Gastroesophageal sphincter (tissue), 4 donors: ENCODE data around the gene TMTC3. TPM values are rescaled to one million over a fixed set of nuclear protein-coding genes. Genes with fewer than 3 reads are reported as not detected.

Experiments used
- ATAC-seq: fragments of 150-250 bp; one replicate; pipeline ENCODE4 v1.9.1; 2016; ENCODE audit warnings: mild to moderate bottlenecking, moderate library complexity
- H3K27ac ChIP-seq, 4 donors: fragments of 200-600 bp; sonication (generic) in 3 of 4; 1 replicate in 3 of 4; 2 replicates in 1 of 4; pipeline ENCODE4 v1.5.1; 2016 to 2019
- H3K27me3 ChIP-seq: fragments of 200-600 bp; sonication (generic); one replicate; pipeline ENCODE4 v1.5.1; 2019
- H3K36me3 ChIP-seq, 2 donors: fragments of 200-600 bp; sonication (generic); one replicate each; pipeline ENCODE4 v1.5.1; 2019; ENCODE audit warnings: control low read depth in 1 of 2
- H3K4me1 ChIP-seq, 3 donors: fragments of 200-600 bp; sonication (generic); 1 replicate in 2 of 3; 2 replicates in 1 of 3; pipeline ENCODE4 v1.5.1; 2016 to 2019; ENCODE audit warnings: control low read depth in 2 of 3
- H3K4me3 ChIP-seq, 2 donors: fragments of 200-600 bp; sonication (generic); one replicate each; pipeline ENCODE4 v1.5.1; 2019; ENCODE audit warnings: mild to moderate bottlenecking in 1 of 2, moderate library complexity in 1 of 2
- H3K9me3 ChIP-seq, 3 donors: fragments of 200-600 bp; sonication (generic); one replicate each; pipeline ENCODE4 v1.5.1; 2017 to 2019; ENCODE audit warnings: control low read depth in 2 of 3
- CTCF ChIP-seq, 4 experiments: fragments of 200-600 bp in 2 of 4; fragments of 450-650 bp in 2 of 4; sonication (generic) in 1 of 4; IDR thresholded peaks; one replicate each; pipeline ENCODE4 v1.5.1; 2017 to 2019; ENCODE audit warnings: antibody characterized with exemption in 4 of 4, mild to moderate bottlenecking in 2 of 4, moderate library complexity in 2 of 4
- EP300 ChIP-seq: sonication (generic); formaldehyde crosslinking; IDR thresholded peaks from one replicate; pipeline ENCODE4 v1.6.1; 2017; ENCODE audit warnings: antibody characterized with exemption, mild to moderate bottlenecking
- POLR2A ChIP-seq, 2 donors: fragments of 450-650 bp; IDR thresholded peaks; one replicate each; pipeline ENCODE4 v1.6.1; 2017; ENCODE audit warnings: antibody characterized with exemption in 2 of 2, mild to moderate bottlenecking in 2 of 2, moderate library complexity in 1 of 2
- POLR2AphosphoS5 ChIP-seq: sonication (generic); formaldehyde crosslinking; IDR thresholded peaks from one replicate; pipeline ENCODE4 v1.6.1; 2017; ENCODE audit warnings: antibody characterized with exemption
- WGBS, 2 donors: methylation state at CpG; one replicate each; pipeline ENCODE4 v1.1.5; 2018; ENCODE audit warnings: low coverage in 1 of 2; 5-methylcytosine and 5-hydroxymethylcytosine counted together
- total RNA-seq, 4 donors: library from RNA; depleted of rRNA; stranded (reverse); fragments of >200 nt; gene quantifications; one replicate each; pipeline ENCODE4 v1.1.0, GENCODE V29; 2016

TMTC3 gene
- total RNA-seq, 4 donors from 2014 or later, result 21.9 to 34.7 (median 23.9) TPM

- no peaks in the 10 kb centered on the region for H3K4me1 ChIP-seq
- no peak overlapping the region for H3K27ac ChIP-seq
- peak; percentile 25 for ATAC-seq
- no peaks in the 10 kb centered on the region for H3K36me3 ChIP-seq
- H3K9me3 ChIP-seq, result peaks cover 0 to 60% (median 0%) of the 10 kb centered on the region in 3 donors
- no peak overlapping the region for H3K4me3 ChIP-seq
- no peaks in the 10 kb centered on the region for H3K27me3 ChIP-seq
- TF ChIP-seq CTCF (IDR thresholded peaks at IDR 0.05) (no peak), POLR2AphosphoS5 (no peak), POLR2A (IDR thresholded peaks at IDR 0.05) (no peak), EP300 (no peak)
Observed at GRCh38 chr12:88218293-88218692, 76.2 kb downstream of the TMTC3 start.

- H3K4me1 ChIP-seq, result no peaks in the 10 kb centered on the region
- no peak for ATAC-seq
- no peaks in the 10 kb centered on the region for H3K36me3 ChIP-seq
- no peak overlapping the region for H3K4me3 ChIP-seq
- H3K27me3 ChIP-seq, result no peaks in the 10 kb centered on the region
- TF ChIP-seq POLR2AphosphoS5, result no peak
- no peak for TF ChIP-seq CTCF (IDR thresholded peaks at IDR 0.05)
- TF ChIP-seq POLR2A (IDR thresholded peaks at IDR 0.05), result no peak
- no peak for TF ChIP-seq EP300
- H3K9me3 ChIP-seq, result peaks cover 0 to 56% (median 0%) of the 10 kb centered on the region in 3 donors
- H3K27ac ChIP-seq, result no peak overlapping the region
Observed at GRCh38 chr12:88219861-88220260, 77.8 kb downstream of the TMTC3 start.

DNA sequence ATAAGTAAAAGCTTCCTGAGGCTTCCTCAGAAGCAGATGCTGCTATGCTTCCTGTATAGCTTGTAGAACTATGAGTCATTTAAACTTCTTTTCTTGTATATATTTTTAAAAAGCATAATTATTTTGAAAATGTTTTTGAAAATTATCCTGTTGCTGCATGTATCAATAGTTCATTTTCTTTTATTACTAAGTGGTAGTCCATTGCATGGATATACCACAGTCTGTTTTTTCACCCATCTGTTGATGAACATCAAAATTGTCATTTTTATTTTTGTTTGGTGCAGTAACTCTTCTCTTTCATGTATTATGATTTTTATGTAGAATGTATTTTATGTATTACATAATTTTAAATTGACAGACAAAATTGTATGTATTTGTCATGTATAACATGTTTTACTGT lies 81.4 kb downstream of the TMTC3 start:
- Histone ChIP-seq H3K9me3 (peaks cover 0 to 53% (median 0%) of the 10 kb centered on the region in 3 donors), H3K36me3 (no peaks in the 10 kb centered on the region), H3K27ac (no peak overlapping the region), H3K4me1 (no peaks in the 10 kb centered on the region), H3K4me3 (no peak overlapping the region), H3K27me3 (no peaks in the 10 kb centered on the region)
- ATAC-seq, result no peak
- TF ChIP-seq CTCF (IDR thresholded peaks at IDR 0.05), result no peak
- no peak for TF ChIP-seq POLR2AphosphoS5
- TF ChIP-seq POLR2A (IDR thresholded peaks at IDR 0.05), result no peak
- TF ChIP-seq EP300, result no peak

DNA sequence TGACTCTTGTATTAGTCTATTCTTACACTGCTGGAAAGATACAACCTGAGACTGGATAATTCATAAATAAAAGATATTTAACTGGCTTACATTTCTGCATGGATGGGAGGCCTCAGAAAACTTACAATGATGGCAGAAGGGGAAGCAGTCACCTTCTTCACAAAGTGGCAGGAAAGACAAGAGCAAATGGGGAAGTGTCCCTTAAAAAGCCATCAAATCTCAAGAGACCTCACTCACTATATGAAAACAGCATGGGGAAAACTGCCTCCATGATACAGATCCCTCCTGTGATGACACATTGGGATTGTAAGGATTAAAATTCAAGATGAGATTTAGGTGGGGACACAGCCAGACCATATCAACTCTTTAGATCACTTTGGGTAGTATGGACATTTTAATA lies 83.7 kb downstream of the TMTC3 start:
- Histone ChIP-seq H3K4me3 (no peak overlapping the region), H3K36me3 (no peaks in the 10 kb centered on the region), H3K4me1 (no peaks in the 10 kb centered on the region), H3K27me3 (no peaks in the 10 kb centered on the region), H3K27ac (no peak overlapping the region), H3K9me3 (peaks cover 0 to 30% (median 0%) of the 10 kb centered on the region in 3 donors)
- no peak for ATAC-seq
- TF ChIP-seq POLR2AphosphoS5, result no peak

DNA sequence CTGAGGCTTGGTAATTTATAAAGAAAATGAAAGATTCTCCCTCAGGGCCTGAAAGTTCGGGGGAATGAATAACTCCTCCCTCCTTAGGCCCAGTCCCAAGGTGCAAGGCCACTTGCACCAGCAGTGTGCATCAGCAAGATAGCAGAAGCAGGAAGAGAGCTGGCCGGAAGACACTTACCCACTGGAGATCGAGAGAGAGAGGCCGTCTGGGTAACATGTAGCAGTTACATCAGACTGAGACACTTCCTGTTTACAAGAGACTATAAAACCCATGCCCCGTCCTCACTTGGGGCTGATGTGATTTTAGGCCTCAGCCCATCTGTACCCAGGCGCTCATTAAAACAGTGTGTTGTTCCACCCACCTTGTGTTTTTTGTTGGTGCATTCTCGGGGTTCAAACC lies 85.2 kb downstream of the TMTC3 start:
- Histone ChIP-seq H3K27me3 (no peaks in the 10 kb centered on the region), H3K27ac (no peak overlapping the region), H3K36me3 (no peaks in the 10 kb centered on the region), H3K4me3 (no peak overlapping the region), H3K9me3 (peaks cover 0 to 16% (median 0%) of the 10 kb centered on the region in 3 donors), H3K4me1 (no peaks in the 10 kb centered on the region)
- TF ChIP-seq POLR2AphosphoS5, result no peak
- no peak for TF ChIP-seq CTCF (IDR thresholded peaks at IDR 0.05)
- no peak for TF ChIP-seq EP300
- TF ChIP-seq POLR2A (IDR thresholded peaks at IDR 0.05), result no peak
- WGBS, 2 donors, result 59 to 88% methylated on average over 1 to 5 of the region's 7 CpGs
- ATAC-seq, result no peak

DNA sequence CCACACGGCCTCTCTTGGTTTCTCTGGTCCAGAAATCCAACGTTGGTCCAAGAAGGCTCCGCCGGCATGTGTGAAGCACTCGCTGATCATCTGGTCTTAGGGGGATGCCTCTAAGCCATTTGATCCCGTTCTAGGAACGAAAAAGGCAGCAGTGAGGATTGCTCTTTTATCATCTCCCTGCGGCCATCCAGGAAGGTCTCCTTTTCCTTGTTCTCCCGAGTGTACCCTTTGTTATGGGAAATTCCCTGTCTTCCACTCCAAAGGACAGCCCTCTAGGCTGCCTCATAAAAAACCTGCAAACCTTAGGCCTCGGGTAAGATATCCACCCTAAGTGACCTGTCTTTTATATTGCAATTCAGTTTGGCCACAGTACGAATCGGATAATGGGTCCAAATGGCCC lies 85.8 kb downstream of the TMTC3 start:
- TF ChIP-seq EP300 (no peak), CTCF (IDR thresholded peaks at IDR 0.05) (no peak), POLR2AphosphoS5 (no peak), POLR2A (IDR thresholded peaks at IDR 0.05) (no peak)
- H3K36me3 ChIP-seq, result no peaks in the 10 kb centered on the region
- ATAC-seq, result no peak
- no peaks in the 10 kb centered on the region for H3K27me3 ChIP-seq
- H3K9me3 ChIP-seq, result peaks cover 0 to 10% (median 0%) of the 10 kb centered on the region in 3 donors
- 90 to 93% methylated on average over 7 to 9 of the region's 12 CpGs for WGBS, 2 donors
- no peak overlapping the region for H3K4me3 ChIP-seq
- H3K4me1 ChIP-seq, result no peaks in the 10 kb centered on the region
- no peak overlapping the region for H3K27ac ChIP-seq
